ENCODE measurements around the gene UBL4A.

- TF ChIP-seq CTCF (IDR thresholded peaks at IDR 0.05; ENCODE audit: low read depth, low read length) (no peak), POLR2A (IDR thresholded peaks at IDR 0.05; ENCODE audit: extremely low read depth, insufficient read length) (no peak), MAX (IDR thresholded peaks at IDR 0.05; ENCODE audit: low read depth, low read length) (no peak), MYC (IDR thresholded peaks at IDR 0.05; ENCODE audit: low read depth, low read length) (no peak)
Measured at GRCh38 chrX:154494715-154495114, 8.3 kb upstream of the UBL4A start.

Data from NB4 (cell line).